Duodenal mucosa (tissue), 2 donors: ENCODE data around the gene PPP4R3B.

Source experiments
- H3K27ac ChIP-seq: one replicate; pipeline ENCODE4 v1.7.0; 2013; ENCODE audit warnings: low read depth, low read length
- H3K27me3 ChIP-seq, 2 donors: one replicate each; pipeline ENCODE4 v1.7.0; 2013; ENCODE audit warnings: low read length in 2 of 2, control low read depth in 1 of 2; ENCODE audit not compliant: insufficient read depth in 2 of 2, control insufficient read depth in 1 of 2
- H3K36me3 ChIP-seq, 2 donors: one replicate each; pipeline ENCODE4 v1.7.0; 2013; ENCODE audit warnings: low read length in 2 of 2, control low read depth in 1 of 2; ENCODE audit not compliant: insufficient read depth in 2 of 2, control insufficient read depth in 1 of 2
- H3K4me1 ChIP-seq, 2 donors: one replicate each; pipeline ENCODE4 v1.7.0; 2013; ENCODE audit warnings: low read length in 2 of 2, control low read depth in 1 of 2; ENCODE audit not compliant: insufficient read depth in 2 of 2, control insufficient read depth in 1 of 2
- H3K4me3 ChIP-seq, 2 donors: one replicate each; pipeline ENCODE4 v1.7.0; 2013; ENCODE audit warnings: low read length in 2 of 2, low read depth in 1 of 2
- H3K9ac ChIP-seq, 2 donors: one replicate each; pipeline ENCODE4 v1.7.0; 2013; ENCODE audit warnings: low read length in 2 of 2, low read depth in 1 of 2
- H3K9me3 ChIP-seq, 2 donors: one replicate each; pipeline ENCODE4 v1.7.0; 2013; ENCODE audit warnings: low read length in 2 of 2, control low read depth in 1 of 2; ENCODE audit not compliant: control insufficient read depth in 1 of 2

Gene PPP4R3B

GRCh38 chr2:55617175-55618024 is at the start of gene PPP4R3B:
Gene PPP4R3B, minus strand, starts transcription at chr2:55617622. Its CDS starts 337 bp downstream, at chr2:55617285.
- H3K9ac ChIP-seq = peak within 1 kb of the TSS; percentile 97 to 99
- peak within 1 kb of the TSS; percentile 97 for H3K27ac ChIP-seq
- H3K4me1 ChIP-seq = peaks cover 24 to 37% of the 10 kb centered on the region in 2 donors
- H3K27me3 ChIP-seq = no peaks in the 10 kb centered on the region
- peak within 1 kb of the TSS; percentile 99 for H3K4me3 ChIP-seq
- peaks cover 0 to 16% of the 10 kb centered on the region in 2 donors for H3K36me3 ChIP-seq
- no peaks in the 10 kb centered on the region for H3K9me3 ChIP-seq

- H3K4me1 ChIP-seq = peaks cover 0 to 7% of the 10 kb centered on the region in 2 donors
- H3K27me3 ChIP-seq = no peaks in the 10 kb centered on the region
- no peak overlapping the region for H3K9ac ChIP-seq
- H3K4me3 ChIP-seq = no peak overlapping the region
- no peaks in the 10 kb centered on the region for H3K9me3 ChIP-seq
- H3K36me3 ChIP-seq = peaks cover 0 to 10% of the 10 kb centered on the region in 2 donors
- no peak overlapping the region for H3K27ac ChIP-seq
These were observed 35.8 kb upstream of the PPP4R3B start for GRCh38 chr2:55653255-55653654.

- Histone ChIP-seq H3K36me3 (peaks cover 5 to 16% of the 10 kb centered on the region in 2 donors), H3K9ac (no peak overlapping the region), H3K4me1 (no peaks in the 10 kb centered on the region), H3K27ac (no peak overlapping the region), H3K9me3 (no peaks in the 10 kb centered on the region), H3K27me3 (no peaks in the 10 kb centered on the region), H3K4me3 (no peak overlapping the region)
These were observed 31.8 kb upstream of the PPP4R3B start for GRCh38 chr2:55649211-55649610.

- Histone ChIP-seq H3K4me3 (no peak overlapping the region), H3K27ac (no peak overlapping the region), H3K36me3 (peaks cover 4 to 39% of the 10 kb centered on the region in 2 donors), H3K9ac (no peak overlapping the region), H3K27me3 (no peaks in the 10 kb centered on the region), H3K4me1 (no peaks in the 10 kb centered on the region), H3K9me3 (no peaks in the 10 kb centered on the region)
These were observed 19.4 kb upstream of the PPP4R3B start for GRCh38 chr2:55636831-55637230.

- Histone ChIP-seq H3K27ac (no peak overlapping the region), H3K9ac (no peak overlapping the region), H3K27me3 (no peaks in the 10 kb centered on the region), H3K4me3 (no peak overlapping the region), H3K9me3 (no peaks in the 10 kb centered on the region), H3K4me1 (peaks cover 0 to under 1% of the 10 kb centered on the region in 2 donors), H3K36me3 (peaks cover 0 to 8% of the 10 kb centered on the region in 2 donors)
These were observed 11.5 kb upstream of the PPP4R3B start for GRCh38 chr2:55628931-55629330.

GRCh38 chr2:55627915-55628314 is 10.5 kb upstream of the PPP4R3B start:
- H3K27me3 ChIP-seq = no peaks in the 10 kb centered on the region
- H3K27ac ChIP-seq = no peak overlapping the region
- H3K36me3 ChIP-seq = peaks cover 0 to 8% of the 10 kb centered on the region in 2 donors
- H3K4me3 ChIP-seq = no peak overlapping the region
- H3K9ac ChIP-seq = no peak overlapping the region
- no peaks in the 10 kb centered on the region for H3K9me3 ChIP-seq
- peaks cover 0 to 3% of the 10 kb centered on the region in 2 donors for H3K4me1 ChIP-seq

GRCh38 chr2:55621802-55622201 is 4.4 kb upstream of the PPP4R3B start:
- Histone ChIP-seq H3K9ac (no peak overlapping the region), H3K4me1 (peaks cover 21 to 28% of the 10 kb centered on the region in 2 donors), H3K4me3 (no peak overlapping the region), H3K27me3 (no peaks in the 10 kb centered on the region), H3K36me3 (peaks cover 0 to 16% of the 10 kb centered on the region in 2 donors), H3K27ac (no peak overlapping the region), H3K9me3 (no peaks in the 10 kb centered on the region)

- H3K9ac ChIP-seq = no peak overlapping the region
These were observed 2.8 kb upstream of the PPP4R3B start for GRCh38 chr2:55620123-55620779.

GRCh38 chr2:55618275-55619055 is 1.0 kb upstream of the PPP4R3B start:
- Histone ChIP-seq H3K9ac (peak overlapping the region; percentile 91), H3K9me3 (no peaks in the 10 kb centered on the region), H3K4me1 (peaks cover 24 to 37% of the 10 kb centered on the region in 2 donors), H3K27ac (peak overlapping the region; percentile 88), H3K27me3 (no peaks in the 10 kb centered on the region), H3K36me3 (peaks cover 0 to 11% of the 10 kb centered on the region in 2 donors), H3K4me3 (peak overlapping the region; percentile 84 to 88)

More at GRCh38 chr2:55620123-55620779, 2.8 kb upstream of the PPP4R3B start:
- Histone ChIP-seq H3K4me1 (peaks cover 23 to 37% of the 10 kb centered on the region in 2 donors), H3K36me3 (peaks cover 0 to 11% of the 10 kb centered on the region in 2 donors), H3K27ac (no peak overlapping the region), H3K4me3 (peak overlapping the region; percentile 16 to 23), H3K27me3 (no peaks in the 10 kb centered on the region), H3K9me3 (no peaks in the 10 kb centered on the region)

- peaks cover 24 to 37% of the 10 kb centered on the region in 2 donors for H3K4me1 ChIP-seq
These were observed 528 bp upstream of the PPP4R3B start for GRCh38 chr2:55618025-55618274.

More at GRCh38 chr2:55618025-55618274, 528 bp upstream of the PPP4R3B start:
- H3K27me3 ChIP-seq = no peaks in the 10 kb centered on the region
- no peaks in the 10 kb centered on the region for H3K9me3 ChIP-seq
- peaks cover 0 to 13% of the 10 kb centered on the region in 2 donors for H3K36me3 ChIP-seq
- peak overlapping the region; percentile 88 for H3K27ac ChIP-seq
- peak overlapping the region; percentile 91 for H3K9ac ChIP-seq
- H3K4me3 ChIP-seq = peak overlapping the region; percentile 84 to 88
